SU-DHL-6 (cell line): Measurements from ENCODE around the gene FBN1.

ENCODE experiments used
- H2AFZ ChIP-seq: fragments of 200-600 bp; sonication (generic); 2 replicates; pipeline ENCODE4 v1.6.1; 2014; ENCODE audit warnings: low read depth, mild to moderate bottlenecking, moderate library complexity, mixed read lengths, antibody characterized with exemption, low read length; ENCODE audit not compliant: severe bottlenecking
- H3F3A ChIP-seq: fragments of 200-600 bp; shearing (Covaris generic); 2 replicates; pipeline ENCODE4 v1.6.0; 2016; ENCODE audit warnings: antibody characterized with exemption, mild to moderate bottlenecking; ENCODE audit not compliant: insufficient read depth
- H3K27ac ChIP-seq: fragments of 200-600 bp; sonication (generic); 2 replicates; pipeline ENCODE4 v1.5.1; 2016; ENCODE audit warnings: low read depth, mild to moderate bottlenecking, low read length, moderate library complexity, mixed read lengths
- H3K27me3 ChIP-seq: fragments of 200-600 bp; sonication (generic), shearing (Covaris generic); 2 replicates; pipeline ENCODE4 v1.6.0; 2014; ENCODE audit warnings: mild to moderate bottlenecking, low read length
- H3K36me3 ChIP-seq: fragments of 200-600 bp; sonication (generic); 2 replicates; pipeline ENCODE4 v1.6.1; 2014; ENCODE audit warnings: mild to moderate bottlenecking, low read length, mixed read lengths
- H3K4me2 ChIP-seq: fragments of 300-600, 200-600 bp; shearing (Covaris generic), sonication (generic); 2 replicates; pipeline ENCODE4 v1.6.0; 2014; ENCODE audit warnings: low read length, low read depth, mild to moderate bottlenecking; ENCODE audit not compliant: poor library complexity, severe bottlenecking
- H3K4me3 ChIP-seq: fragments of 200-600 bp; sonication (generic); 2 replicates; pipeline ENCODE4 v1.5.1; 2014; ENCODE audit warnings: antibody characterized with exemption, low read length, mild to moderate bottlenecking, mixed read lengths; ENCODE audit not compliant: insufficient read depth, poor library complexity, severe bottlenecking
- H3K79me2 ChIP-seq: fragments of 200-600 bp; sonication (generic); 2 replicates; pipeline ENCODE4 v1.6.1; 2014; ENCODE audit warnings: mild to moderate bottlenecking, low read length, moderate library complexity; ENCODE audit not compliant: insufficient read depth
- H3K9ac ChIP-seq: fragments of 200-600 bp; sonication (generic); 2 replicates; pipeline ENCODE4 v1.7.0; 2014; ENCODE audit warnings: mild to moderate bottlenecking, low read length
- H3K9me2 ChIP-seq: fragments of 200-600 bp; sonication (generic); replicated peaks from 2 replicates; pipeline ENCODE4 v1.6.1; 2014; ENCODE audit warnings: low read length; ENCODE audit not compliant: insufficient read depth
- H3K9me3 ChIP-seq: fragments of 200-600 bp; sonication (generic); 2 replicates; pipeline ENCODE4 v1.6.1; 2014; ENCODE audit warnings: low read length, mixed read lengths; ENCODE audit not compliant: insufficient read depth
- H4K20me1 ChIP-seq: fragments of 200-600 bp; sonication (generic); 2 replicates; pipeline ENCODE4 v1.6.1; 2014; ENCODE audit warnings: low read depth, mild to moderate bottlenecking, antibody characterized with exemption, low read length, moderate library complexity, mixed read lengths
- CTCF ChIP-seq: fragments of 200-600 bp; sonication (generic); IDR thresholded peaks from one replicate; pipeline ENCODE4 v1.5.1; 2017; ENCODE audit warnings: antibody characterized with exemption, mild to moderate bottlenecking, low read length, moderate library complexity; ENCODE audit not compliant: insufficient read depth, poor library complexity, severe bottlenecking
- EZH2phosphoT487 ChIP-seq: fragments of 200-600 bp; sonication (generic), shearing (Covaris generic); conservative IDR thresholded peaks from 2 replicates; pipeline ENCODE4 v1.6.1; 2018; ENCODE audit warnings: mild to moderate bottlenecking, antibody characterized with exemption, low read length, moderate library complexity, mixed read lengths

Gene FBN1

GRCh38 chr15:48559285-48559684 is 86.2 kb downstream of the FBN1 start:
- H3K9ac ChIP-seq = no peak overlapping the region
- H3K9me2 ChIP-seq = no peaks in the 10 kb centered on the region
- no peaks in the 10 kb centered on the region for H3K9me3 ChIP-seq
- H3K36me3 ChIP-seq = no peaks in the 10 kb centered on the region
- no peak for TF ChIP-seq CTCF
- no peak for TF ChIP-seq EZH2phosphoT487
- H3K4me3 ChIP-seq = no peak overlapping the region
- H4K20me1 ChIP-seq = no peaks in the 10 kb centered on the region
- no peaks in the 10 kb centered on the region for H3K27me3 ChIP-seq
- no peak overlapping the region for H2AFZ ChIP-seq
- H3K79me2 ChIP-seq = no peaks in the 10 kb centered on the region
- H3F3A ChIP-seq = no peaks in the 10 kb centered on the region
- H3K27ac ChIP-seq = no peak overlapping the region
- no peak overlapping the region for H3K4me2 ChIP-seq

GRCh38 chr15:48558226-48558625 is 87.3 kb downstream of the FBN1 start:
- Histone ChIP-seq H3F3A (no peaks in the 10 kb centered on the region), H3K36me3 (no peaks in the 10 kb centered on the region), H3K27me3 (no peaks in the 10 kb centered on the region), H3K79me2 (no peaks in the 10 kb centered on the region), H3K27ac (no peak overlapping the region), H3K4me2 (no peak overlapping the region), H3K9me3 (no peaks in the 10 kb centered on the region), H4K20me1 (no peaks in the 10 kb centered on the region), H3K9me2 (no peaks in the 10 kb centered on the region), H3K4me3 (no peak overlapping the region), H3K9ac (no peak overlapping the region), H2AFZ (no peak overlapping the region)
- TF ChIP-seq EZH2phosphoT487 (no peak), CTCF (no peak)

- Histone ChIP-seq H3K36me3 (no peaks in the 10 kb centered on the region), H3K9me3 (no peaks in the 10 kb centered on the region), H3K4me2 (no peak overlapping the region), H4K20me1 (no peaks in the 10 kb centered on the region), H3K4me3 (no peak overlapping the region), H3K27me3 (no peaks in the 10 kb centered on the region), H3K27ac (no peak overlapping the region), H3K9ac (no peak overlapping the region), H2AFZ (no peak overlapping the region), H3F3A (no peaks in the 10 kb centered on the region), H3K9me2 (no peaks in the 10 kb centered on the region), H3K79me2 (no peaks in the 10 kb centered on the region)
- TF ChIP-seq CTCF (no peak), EZH2phosphoT487 (no peak)
Observed at GRCh38 chr15:48557335-48557734, 88.2 kb downstream of the FBN1 start.
